HTR-8/SVneo (cell line): ENCODE data around the gene OR2T29.
"Not testable (repeated sequence)": the region's sequence is repeated elsewhere in the genome, so short reads cannot be mapped to it uniquely, and the experiment has no call there.

ENCODE experiments used
- DNase-seq: peaks from one replicate; pipeline ENCODE4 v3.0.0; 2011; ENCODE audit warnings: low spot score, mixed read lengths; ENCODE audit not compliant: insufficient read length
- FAIRE-seq: peaks from 2 replicates; lab custom pipeline; 2011; peaks lifted over from hg19 to GRCh38; lab: Jason Lieb, UNC

OR2T29 gene, protein sequence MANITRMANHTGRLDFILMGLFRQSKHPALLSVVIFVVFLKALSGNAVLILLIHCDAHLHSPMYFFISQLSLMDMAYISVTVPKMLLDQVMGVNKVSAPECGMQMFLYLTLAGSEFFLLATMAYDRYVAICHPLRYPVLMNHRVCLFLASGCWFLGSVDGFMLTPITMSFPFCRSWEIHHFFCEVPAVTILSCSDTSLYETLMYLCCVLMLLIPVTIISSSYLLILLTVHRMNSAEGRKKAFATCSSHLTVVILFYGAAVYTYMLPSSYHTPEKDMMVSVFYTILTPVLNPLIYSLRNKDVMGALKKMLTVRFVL

DNA sequence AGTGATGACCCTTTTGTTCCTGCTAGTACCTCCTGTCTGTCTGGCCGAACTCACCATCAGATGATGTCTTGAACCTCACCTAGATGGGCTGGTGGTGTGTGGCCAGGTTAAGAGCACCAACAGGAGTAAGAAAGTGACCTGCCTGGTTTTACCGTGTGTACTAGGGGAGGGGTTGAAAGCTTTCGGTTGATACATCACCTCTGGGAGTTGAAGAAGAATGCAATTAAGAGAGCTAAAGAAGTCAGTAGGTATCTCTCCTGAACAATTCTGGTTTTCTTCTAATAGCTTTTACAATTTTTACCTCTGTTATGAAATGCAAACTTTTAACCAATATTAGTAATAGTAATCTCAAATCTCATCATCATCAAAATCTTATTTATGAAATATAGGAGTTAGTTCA, at the start of gene OR2T29:
TSS of gene OR2T29 (minus strand) at position 101 of the 400 bp plus-strand sequence. CDS start 3,281 bp downstream, outside the sequence.
- not testable (repeated sequence) for DNase-seq, FAIRE-seq

DNA sequence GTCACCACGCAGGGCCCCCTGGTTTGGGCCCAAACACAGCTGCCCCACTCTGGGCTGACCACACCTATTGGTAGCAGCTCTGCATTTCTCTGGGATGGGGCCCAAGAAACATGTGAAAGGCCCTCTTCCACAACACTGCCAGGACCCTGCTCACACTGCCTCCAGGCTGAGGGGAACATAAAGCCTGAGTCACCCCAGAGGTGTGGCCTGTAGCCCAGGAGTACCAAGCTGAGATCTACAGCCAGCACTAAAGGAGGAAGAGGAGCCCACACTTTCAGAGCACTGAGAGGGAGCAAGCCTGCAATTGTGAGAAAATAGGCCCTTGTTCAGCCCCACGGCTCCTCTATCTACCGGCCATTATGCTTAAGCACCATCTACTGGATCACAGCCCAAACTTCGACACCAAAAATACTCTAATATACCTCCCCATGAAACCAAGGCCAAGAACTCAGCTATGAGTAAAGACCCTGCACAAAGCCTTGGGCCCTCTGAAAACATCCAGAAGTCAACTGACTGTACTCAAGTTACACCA, 49.4 kb upstream of the OR2T29 start:
- no peak for FAIRE-seq
- DNase-seq = no peak

DNA sequence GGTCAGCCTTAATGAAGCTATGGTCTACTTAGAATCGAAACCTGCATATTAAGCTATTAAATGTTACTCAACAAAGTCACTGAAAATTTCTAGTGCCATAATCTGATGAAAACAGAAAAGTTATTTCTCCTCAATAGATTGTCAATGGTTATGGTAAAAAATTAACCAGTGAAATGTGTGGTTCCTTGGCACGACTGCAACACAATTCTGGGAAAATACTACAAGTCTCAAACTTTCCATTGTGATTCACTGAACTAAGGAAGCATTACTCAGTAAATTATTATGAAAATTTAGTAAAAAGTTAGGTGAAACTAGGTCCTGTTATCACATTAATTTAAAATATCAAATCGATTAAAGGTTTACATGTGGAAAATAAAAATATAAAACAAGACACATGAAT, 47.7 kb upstream of the OR2T29 start:
- FAIRE-seq (no peak), DNase-seq (no peak)

DNA sequence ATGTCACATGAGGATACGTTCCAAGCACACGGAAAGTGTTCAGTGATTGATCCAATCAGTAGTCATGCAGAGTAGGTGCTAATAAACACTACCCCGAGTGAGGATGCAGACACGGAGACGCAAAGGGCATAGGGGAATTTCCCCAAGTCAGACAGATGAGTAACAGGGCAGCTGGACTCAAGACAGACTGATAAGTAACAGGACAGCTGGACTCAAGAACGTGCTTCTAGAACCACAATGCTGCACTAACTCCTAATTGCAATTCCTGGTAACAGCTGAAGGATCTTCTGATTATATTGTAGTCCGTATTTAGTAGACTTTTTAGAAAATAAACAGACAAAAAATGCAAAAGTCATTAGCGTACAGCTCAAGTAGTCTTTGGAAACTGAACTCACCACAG, 36.8 kb upstream of the OR2T29 start:
- FAIRE-seq (peak; percentile 20), DNase-seq (no peak)

DNA sequence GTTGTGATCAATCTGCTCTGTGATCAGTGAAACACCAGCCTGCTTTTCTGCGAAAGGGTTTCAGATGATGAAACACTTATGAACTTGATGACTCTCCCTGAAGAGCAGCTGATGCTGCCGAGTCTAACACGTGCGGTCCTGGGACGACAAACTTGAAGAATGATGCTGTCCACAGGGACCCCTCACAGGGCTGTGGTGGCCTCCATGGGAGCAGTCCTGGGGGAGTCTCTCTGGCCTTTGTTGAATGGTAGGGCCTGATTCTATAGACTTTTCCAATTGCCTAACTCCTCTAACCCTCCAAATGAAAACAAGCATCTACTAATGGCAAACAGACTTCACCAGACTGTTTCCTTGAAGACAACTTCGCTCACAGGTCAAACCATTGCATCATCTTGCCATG, 35.0 kb upstream of the OR2T29 start, which contains the start of gene OR2T10:
TSS of gene OR2T10 (minus strand) at position 112 of the 400 bp plus-strand sequence. CDS start 3,932 bp downstream, outside the sequence.
- DNase-seq = no peak
- FAIRE-seq = no peak

DNA sequence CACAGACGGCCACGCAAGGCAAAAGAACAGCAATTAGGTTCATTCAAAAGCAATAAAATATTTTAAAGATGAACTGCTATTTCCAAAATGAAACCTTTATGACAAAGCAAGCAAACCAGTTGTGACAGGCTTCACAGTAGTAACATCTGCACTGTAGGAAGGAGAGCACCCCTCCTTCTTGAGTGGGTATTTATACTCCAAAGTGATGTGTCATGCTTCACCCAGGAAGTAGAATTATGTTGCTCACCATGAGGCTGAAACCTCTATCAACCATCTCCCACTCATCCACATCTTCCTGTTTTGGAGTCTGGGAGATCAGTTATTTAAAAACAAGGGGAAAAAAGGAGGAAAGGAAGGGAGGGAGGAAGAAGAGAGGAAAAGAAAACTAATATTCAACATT, 34.0 kb upstream of the OR2T29 start:
- no peak for FAIRE-seq
- DNase-seq = peak; percentile 9

DNA sequence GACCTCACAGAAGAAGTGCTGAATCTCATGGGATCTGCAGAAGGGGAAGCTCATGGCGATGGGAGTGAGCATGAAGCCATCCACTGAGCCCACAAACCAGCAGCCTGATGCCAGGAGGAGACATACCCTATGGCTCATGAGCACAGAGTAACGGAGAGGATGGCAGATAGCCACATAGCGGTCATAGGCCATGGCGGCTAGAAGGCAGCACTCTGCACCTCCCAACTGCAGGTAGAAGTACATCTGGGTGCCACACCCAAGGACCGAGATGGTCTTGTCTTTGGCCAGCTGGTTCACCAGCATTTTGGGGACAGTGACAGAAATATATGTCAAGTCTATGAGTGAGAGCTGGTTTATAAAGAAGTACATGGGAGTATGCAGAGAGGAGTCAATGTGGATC, 30.7 kb upstream of the OR2T29 start:
- no peak for FAIRE-seq

DNA sequence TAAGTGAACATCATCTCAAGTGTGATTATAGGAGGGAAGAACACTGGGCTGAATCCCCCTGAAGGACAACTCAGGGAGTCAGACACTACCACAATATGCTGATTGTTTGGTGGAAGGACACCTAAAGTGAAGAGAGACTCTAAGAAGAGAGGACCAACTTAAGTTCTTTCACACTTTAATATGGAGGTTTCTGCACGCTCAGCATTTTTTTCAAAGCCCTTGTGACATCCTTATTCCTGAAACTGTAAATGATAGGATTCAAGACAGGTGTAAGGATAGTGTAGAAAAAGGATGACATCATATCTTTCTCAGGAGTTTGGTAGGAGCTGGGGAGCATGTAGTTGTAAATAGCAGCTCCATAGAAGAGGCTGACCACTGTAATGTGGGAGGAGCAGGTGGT, 30.1 kb upstream of the OR2T29 start:
- FAIRE-seq = no peak
- no peak for DNase-seq

More for the DNA sequence above, 30.7 kb upstream of the OR2T29 start:
- DNase-seq = no peak

DNA sequence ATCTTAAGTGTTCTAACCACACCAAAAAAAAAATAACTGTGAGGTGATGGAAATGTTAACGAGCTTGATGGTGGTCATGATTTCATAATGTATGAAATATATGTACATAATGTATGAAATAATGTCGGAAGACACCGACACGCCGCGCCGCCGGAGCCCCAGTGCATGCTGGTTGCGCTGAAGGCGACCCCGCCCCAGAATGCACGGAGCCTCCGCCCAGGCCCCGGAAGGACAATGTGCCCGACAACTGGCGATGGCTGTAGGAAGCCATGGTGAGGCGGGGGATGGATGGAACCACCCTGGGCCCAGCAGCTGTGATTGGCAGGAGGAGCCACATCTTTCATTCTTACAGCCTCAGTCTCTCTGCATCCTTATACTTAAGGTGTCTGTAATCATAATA, 27.5 kb upstream of the OR2T29 start:
- no peak for FAIRE-seq
- no peak for DNase-seq

DNA sequence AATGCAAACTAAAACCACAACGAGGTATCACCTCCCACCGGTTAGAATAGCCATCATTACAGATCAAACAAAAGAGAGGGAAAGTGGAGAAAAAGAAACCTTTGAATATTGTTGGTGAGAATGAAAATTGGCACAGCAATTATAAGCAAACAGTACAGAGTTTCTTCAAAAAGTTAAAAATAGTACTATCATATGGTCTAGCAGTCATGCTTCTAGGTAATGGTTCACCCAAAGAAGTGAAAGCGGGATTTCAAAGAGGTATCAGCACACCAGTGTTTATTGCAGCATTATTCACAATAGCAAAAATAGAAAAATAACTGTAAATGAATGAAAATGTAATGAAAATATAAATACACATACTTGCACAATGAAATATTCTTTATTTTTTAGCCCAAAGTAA, 26.8 kb upstream of the OR2T29 start:
- no peak for FAIRE-seq
- no peak for DNase-seq

DNA sequence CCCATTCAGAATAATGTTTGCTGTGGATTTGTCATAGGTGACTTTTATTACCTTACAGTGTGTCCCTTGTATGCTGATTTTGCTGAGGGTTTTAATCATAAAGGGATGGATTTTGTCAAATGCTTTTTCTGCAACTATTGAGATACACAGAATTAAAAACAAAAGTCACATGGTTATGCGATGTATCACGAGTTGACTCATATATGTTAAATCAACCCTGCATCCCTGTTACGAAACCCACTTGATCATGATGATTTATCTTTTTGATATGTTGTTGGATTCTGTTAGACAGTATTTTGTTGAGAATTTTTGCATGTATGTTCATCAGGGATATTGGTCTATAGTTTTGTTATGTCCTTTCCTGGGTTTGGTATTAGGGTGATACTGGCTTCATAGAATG, 22.7 kb upstream of the OR2T29 start:
- no peak for DNase-seq
- FAIRE-seq = no peak

DNA sequence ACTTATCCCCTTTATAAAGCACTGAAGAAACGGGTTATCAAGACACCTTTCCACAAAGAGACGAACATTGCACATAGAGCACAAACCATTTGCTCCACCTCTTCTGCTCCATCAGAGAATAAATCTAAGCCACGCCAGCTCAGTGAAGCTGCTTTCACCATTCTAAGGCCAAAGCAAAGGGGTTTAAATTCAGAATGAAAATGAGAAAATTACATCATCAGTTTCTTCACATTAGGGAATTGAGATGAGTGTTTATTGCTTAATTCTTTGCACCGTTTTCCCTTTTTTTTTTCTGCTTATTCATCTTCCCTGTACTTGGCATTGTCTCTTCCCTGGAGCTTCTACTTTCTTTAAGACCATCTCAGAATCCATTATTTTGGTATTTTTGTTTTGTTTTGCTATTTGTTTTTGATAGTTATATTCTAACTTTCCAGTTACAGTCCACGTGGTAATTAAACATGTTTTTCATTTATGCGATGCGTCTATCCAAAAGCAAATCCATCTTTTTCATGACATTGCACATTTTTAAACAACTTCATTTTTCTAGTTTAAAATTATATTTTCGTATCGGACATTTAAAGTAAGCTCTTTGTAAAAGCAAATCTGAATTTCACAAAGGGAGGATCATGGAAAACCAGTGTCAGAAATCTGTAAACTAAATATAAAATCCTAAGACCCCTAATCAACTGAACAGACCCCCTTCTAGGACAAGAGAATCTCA, 13.8 kb upstream of the OR2T29 start:
- DNase-seq (no peak), FAIRE-seq (no peak)

DNA sequence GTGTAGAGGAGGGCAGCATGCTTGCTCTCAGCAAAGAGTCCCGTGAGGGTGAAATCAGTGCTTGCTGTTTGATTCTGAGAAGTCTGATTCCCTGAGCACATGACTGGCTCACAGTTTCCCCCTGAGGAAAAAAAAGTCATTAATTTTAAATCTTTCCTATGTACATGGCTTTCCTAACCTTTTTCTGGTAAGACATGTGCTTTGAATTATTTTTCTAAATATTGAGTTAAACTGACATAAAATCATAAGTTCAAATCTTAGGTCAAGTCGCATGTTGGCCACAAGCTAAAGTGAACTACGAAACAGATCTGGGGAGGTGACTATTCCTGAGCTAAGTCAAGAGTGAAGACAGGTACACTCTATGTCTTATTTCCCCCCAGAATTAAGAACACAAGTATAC, 12.1 kb upstream of the OR2T29 start, which contains the start of gene OR2T34:
TSS of gene OR2T34 (minus strand) at position 101 of the 400 bp plus-strand sequence. CDS start at position 101, 0 bp downstream.
- peak; percentile 33 for FAIRE-seq
- not testable (repeated sequence) for DNase-seq

DNA sequence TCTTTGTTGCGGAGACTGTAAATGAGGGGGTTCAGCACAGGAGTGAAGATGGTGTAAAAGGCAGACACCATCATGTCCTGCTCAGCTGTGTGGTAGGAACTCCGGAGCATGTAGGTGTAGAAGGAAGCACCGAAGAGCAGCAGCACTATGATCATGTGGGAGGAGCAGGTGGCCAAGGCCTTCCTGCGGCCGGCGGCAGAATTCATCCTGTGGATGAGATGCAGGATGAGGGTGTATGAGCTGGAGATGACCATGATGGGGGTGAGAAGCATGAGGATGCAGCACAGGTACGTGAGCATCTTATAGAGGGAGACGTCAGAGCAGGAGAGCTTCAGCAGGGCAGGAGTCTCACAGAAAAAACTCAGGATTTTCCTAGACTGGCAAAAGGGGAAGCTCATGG, 11.3 kb upstream of the OR2T29 start:
- peak; percentile 68 for FAIRE-seq
- not testable (repeated sequence) for DNase-seq

DNA sequence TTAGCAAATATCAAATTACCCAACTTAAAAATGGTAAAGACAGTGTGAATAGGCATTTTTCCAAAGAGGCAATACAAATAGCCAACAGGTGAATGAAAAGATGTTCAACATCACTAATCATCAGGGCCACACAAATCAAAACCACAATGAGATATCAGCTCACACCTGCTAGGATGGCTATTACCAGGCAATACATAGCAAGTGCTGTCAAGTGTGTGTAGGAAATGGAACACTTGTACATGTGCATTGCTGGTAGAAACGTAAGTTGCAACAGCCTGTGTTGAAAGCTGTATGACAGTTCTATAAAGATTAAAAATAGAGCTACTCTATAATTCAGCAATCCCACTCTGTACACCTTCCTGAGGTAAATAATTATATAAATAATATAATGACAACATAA, 9.5 kb upstream of the OR2T29 start:
- peak; percentile 68 for FAIRE-seq
- DNase-seq = not testable (repeated sequence)

DNA sequence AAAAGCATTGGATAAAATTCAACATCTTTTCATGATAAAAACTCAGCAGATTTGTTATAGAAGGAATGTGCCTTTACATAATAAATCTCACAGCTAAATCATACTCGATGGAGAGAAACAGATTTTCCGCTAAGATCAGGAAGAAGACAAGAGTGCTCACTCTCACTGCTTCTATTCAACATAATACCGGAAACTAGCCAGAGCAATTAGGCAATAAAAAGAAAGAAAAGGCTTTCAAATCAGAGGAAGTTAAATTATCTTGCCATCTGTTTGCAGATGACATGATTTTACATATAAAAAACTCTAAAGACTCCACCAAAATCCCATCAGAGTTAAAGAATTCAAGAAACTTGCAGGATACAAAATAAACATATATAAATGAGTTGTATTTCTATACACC, 8.2 kb upstream of the OR2T29 start:
- not testable (repeated sequence) for DNase-seq, FAIRE-seq

DNA sequence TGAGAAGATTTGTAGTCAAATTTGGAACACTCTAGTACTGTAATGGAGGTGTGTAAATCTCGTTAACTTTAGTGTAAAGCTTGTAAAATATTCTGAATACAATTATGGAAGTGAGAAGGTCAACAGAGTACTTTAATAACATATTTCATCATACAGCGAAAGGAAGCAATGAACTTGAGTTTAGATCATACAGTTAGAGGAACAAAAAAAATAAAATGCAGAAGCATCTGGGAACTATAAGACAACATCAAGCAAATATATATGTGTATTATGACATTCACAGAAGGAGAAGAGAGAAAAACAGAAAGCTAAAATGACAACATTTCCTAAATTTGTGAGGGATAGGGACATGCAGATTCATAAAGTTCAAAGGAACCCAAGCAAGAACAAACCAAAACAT, 6.5 kb upstream of the OR2T29 start:
- DNase-seq, FAIRE-seq: not testable (repeated sequence)

DNA sequence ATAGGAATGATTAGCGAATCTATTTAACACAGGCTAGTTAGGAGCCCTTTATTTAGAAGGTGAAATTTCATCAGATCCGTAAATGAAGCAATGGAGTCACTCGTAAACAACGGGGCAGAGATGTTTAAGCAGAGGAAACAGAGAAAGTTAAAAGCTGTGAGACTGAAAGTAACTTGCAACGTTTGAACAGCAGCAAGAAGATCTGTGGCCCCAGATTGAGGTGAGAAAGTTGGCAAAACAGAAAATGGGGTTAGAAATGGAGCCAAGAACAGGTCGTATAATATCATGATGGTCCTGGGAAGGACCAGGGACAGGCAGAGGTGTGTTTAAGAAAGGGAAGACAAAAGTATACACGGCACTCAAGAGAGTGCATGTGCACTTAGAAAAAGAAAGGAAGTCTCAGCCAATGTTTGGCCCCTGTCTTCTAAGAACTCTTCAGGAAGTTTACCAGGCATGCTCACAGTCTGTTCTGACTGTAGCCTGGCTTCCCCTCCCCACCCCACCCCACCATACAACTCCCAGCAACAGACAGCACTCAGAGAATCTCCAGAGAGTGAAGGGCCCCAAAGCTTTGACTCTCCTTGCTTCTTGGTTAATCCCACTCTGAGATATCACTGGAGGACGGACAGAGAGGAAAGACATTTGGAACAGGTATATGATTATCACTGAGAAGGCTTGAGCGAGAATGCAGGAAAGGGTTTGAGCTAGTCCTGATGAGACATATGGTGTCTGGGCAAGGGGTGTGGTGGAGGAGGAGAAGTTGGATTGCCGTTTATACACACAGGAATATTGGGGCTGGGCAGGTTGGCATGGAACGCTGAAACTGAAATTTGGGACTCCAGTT, 3.2 kb upstream of the OR2T29 start:
- not testable (repeated sequence) for DNase-seq
- peak; percentile 63 for FAIRE-seq

DNA sequence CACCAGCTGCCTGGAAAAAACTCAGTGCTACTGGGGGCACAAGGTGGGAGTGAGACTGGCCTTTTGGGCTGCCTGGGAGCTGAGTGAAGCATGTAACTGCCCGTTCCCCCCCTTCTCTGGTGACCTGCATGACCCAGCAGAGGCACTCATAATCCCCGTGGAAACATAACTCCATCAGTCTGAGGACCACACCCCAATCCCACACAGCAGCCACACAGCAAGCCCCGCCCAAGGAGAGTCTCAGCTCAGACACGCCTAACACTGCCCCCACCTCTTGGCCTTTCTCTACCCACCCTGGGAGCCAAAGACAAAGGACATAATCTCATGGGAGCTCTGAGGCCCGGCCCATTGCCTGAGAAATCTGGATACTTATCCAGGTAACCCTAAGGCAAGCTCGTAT, 11.5 kb downstream of the OR2T29 start:
- not testable (repeated sequence) for FAIRE-seq, DNase-seq

DNA sequence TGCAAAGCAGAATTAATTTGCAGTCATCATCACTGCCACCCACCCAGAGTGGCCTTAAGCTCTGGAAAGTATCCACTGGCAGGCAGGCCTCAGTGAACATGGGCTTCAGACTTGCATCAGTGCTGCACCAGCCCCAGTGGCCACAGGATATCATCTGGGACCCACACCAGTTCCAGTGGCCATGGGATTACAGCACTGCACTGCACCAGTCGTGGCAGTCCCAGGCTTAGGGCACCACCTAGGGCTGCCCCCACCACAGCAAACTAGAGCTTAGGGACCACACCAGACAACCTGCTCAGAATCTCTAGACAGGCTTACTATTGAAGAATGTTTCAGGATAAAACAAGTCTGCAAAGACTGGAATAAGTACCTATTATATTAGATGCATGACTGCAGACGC, 15.2 kb downstream of the OR2T29 start:
- FAIRE-seq, DNase-seq: not testable (repeated sequence)
